Spleen (tissue), 7 donors: Measurements from ENCODE around the gene TIGD3.

Experiments used
- CTCF ChIP-seq, 11 experiments: fragments of 200-600 bp in 7 of 11; fragments of 450-650 bp in 4 of 11; sonication (generic) in 4 of 11; IDR thresholded peaks in 8 of 11; conservative IDR thresholded peaks in 3 of 11; 1 replicate in 7 of 11; 2 replicates in 4 of 11; pipeline versions ENCODE4 v1.4.0 to v1.8.0; 2016 to 2021; ENCODE audit warnings: antibody characterized with exemption in 11 of 11, inconsistent platforms in 4 of 11, mild to moderate bottlenecking in 1 of 11
- POLR2A ChIP-seq, 3 donors: fragments of 450-650 bp; IDR thresholded peaks; one replicate each; pipeline ENCODE4 v1.5.1; 2017; ENCODE audit warnings: antibody characterized with exemption in 3 of 3, mild to moderate bottlenecking in 1 of 3
- POLR2AphosphoS5 ChIP-seq, 3 donors: sonication (generic); formaldehyde crosslinking; IDR thresholded peaks; one replicate each; pipeline ENCODE4 v1.5.1; 2017; ENCODE audit warnings: antibody characterized with exemption in 3 of 3
- donor health status: DM: no; HTN: no; CAD: no; lungs with moderate emphysema.
- donor health status: DM: no; HTN: no; CAD: no.
- donor health status: DM: no; HTN: no; CAD: no.

- TF ChIP-seq CTCF (IDR thresholded peaks at IDR 0.05 in 8 of 11, conservative IDR thresholded peaks at IDR 0.05 in 3 of 11) (no peak), POLR2A (IDR thresholded peaks at IDR 0.05) (no peak), POLR2AphosphoS5 (IDR thresholded peaks at IDR 0.05) (no peak)
Observed at GRCh38 chr11:65379698-65380459, 25.3 kb downstream of the TIGD3 start.
